Measurements from ENCODE around the gene CHRDL1.

- TF ChIP-seq, protein P1, sequence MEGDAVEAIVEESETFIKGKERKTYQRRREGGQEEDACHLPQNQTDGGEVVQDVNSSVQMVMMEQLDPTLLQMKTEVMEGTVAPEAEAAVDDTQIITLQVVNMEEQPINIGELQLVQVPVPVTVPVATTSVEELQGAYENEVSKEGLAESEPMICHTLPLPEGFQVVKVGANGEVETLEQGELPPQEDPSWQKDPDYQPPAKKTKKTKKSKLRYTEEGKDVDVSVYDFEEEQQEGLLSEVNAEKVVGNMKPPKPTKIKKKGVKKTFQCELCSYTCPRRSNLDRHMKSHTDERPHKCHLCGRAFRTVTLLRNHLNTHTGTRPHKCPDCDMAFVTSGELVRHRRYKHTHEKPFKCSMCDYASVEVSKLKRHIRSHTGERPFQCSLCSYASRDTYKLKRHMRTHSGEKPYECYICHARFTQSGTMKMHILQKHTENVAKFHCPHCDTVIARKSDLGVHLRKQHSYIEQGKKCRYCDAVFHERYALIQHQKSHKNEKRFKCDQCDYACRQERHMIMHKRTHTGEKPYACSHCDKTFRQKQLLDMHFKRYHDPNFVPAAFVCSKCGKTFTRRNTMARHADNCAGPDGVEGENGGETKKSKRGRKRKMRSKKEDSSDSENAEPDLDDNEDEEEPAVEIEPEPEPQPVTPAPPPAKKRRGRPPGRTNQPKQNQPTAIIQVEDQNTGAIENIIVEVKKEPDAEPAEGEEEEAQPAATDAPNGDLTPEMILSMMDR (IDR thresholded peaks at IDR 0.05; ENCODE audit: poor library complexity, severe bottlenecking) = no peak
- no peak for TF ChIP-seq TAF1 (IDR thresholded peaks at IDR 0.05; ENCODE audit: low read depth)
- TF ChIP-seq RAD21 (conservative IDR thresholded peaks at IDR 0.05) = no peak
- no peak for TF ChIP-seq MXI1 (conservative IDR thresholded peaks at IDR 0.05; ENCODE audit: poor library complexity, severe bottlenecking)
- TF ChIP-seq, protein P2, sequence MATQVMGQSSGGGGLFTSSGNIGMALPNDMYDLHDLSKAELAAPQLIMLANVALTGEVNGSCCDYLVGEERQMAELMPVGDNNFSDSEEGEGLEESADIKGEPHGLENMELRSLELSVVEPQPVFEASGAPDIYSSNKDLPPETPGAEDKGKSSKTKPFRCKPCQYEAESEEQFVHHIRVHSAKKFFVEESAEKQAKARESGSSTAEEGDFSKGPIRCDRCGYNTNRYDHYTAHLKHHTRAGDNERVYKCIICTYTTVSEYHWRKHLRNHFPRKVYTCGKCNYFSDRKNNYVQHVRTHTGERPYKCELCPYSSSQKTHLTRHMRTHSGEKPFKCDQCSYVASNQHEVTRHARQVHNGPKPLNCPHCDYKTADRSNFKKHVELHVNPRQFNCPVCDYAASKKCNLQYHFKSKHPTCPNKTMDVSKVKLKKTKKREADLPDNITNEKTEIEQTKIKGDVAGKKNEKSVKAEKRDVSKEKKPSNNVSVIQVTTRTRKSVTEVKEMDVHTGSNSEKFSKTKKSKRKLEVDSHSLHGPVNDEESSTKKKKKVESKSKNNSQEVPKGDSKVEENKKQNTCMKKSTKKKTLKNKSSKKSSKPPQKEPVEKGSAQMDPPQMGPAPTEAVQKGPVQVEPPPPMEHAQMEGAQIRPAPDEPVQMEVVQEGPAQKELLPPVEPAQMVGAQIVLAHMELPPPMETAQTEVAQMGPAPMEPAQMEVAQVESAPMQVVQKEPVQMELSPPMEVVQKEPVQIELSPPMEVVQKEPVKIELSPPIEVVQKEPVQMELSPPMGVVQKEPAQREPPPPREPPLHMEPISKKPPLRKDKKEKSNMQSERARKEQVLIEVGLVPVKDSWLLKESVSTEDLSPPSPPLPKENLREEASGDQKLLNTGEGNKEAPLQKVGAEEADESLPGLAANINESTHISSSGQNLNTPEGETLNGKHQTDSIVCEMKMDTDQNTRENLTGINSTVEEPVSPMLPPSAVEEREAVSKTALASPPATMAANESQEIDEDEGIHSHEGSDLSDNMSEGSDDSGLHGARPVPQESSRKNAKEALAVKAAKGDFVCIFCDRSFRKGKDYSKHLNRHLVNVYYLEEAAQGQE (IDR thresholded peaks at IDR 0.05; ENCODE audit: borderline replicate concordance) = no peak
- no peak for TF ChIP-seq POLR2AphosphoS5 (IDR thresholded peaks at IDR 0.05)
Measured at GRCh38 chrX:110671068-110671803, 124.4 kb downstream of the CHRDL1 start.

Measured in neural cell (in vitro differentiated cells).